Fibroblast of lung (primary cell): ENCODE results near the gene XIAP. TPM values are rescaled to one million over a fixed set of nuclear protein-coding genes. Genes with fewer than 3 reads are reported as not detected.

Source experiments
- DNase-seq, 2 donors: peaks; one replicate each; pipeline versions ENCODE4 v3.0.0 to v3.0.0-alpha.2; 2010; ENCODE audit warnings: low read depth in 2 of 2
- H2AFZ ChIP-seq: 2 replicates; pipeline ENCODE4 v1.5.1; 2012; ENCODE audit warnings: low read length, control low read depth, inconsistent platforms
- H3K27ac ChIP-seq: 2 replicates; pipeline ENCODE4 v1.5.1; 2011; ENCODE audit warnings: low read length, control low read depth; ENCODE audit not compliant: insufficient read depth
- H3K27me3 ChIP-seq: 2 replicates; pipeline ENCODE4 v1.5.1; 2011; ENCODE audit warnings: mild to moderate bottlenecking, low read length; ENCODE audit not compliant: control insufficient read depth, insufficient read depth
- H3K36me3 ChIP-seq: 2 replicates; pipeline ENCODE4 v1.5.1; 2011; ENCODE audit warnings: low read length; ENCODE audit not compliant: control insufficient read depth, insufficient read depth
- H3K4me1 ChIP-seq: 2 replicates; pipeline ENCODE4 v1.5.1; 2011; ENCODE audit warnings: low read length; ENCODE audit not compliant: control insufficient read depth, insufficient read depth; ENCODE audit errors: extremely low read depth
- H3K4me2 ChIP-seq: 2 replicates; pipeline ENCODE4 v1.5.1; 2011; ENCODE audit warnings: low read length, control low read depth; ENCODE audit not compliant: insufficient read depth; ENCODE audit errors: extremely low read depth
- H3K4me3 ChIP-seq, 4 experiments: fragments of 200-600 bp in 1 of 4; sonication (generic) in 1 of 4; replicated peaks in 1 of 4; 2 replicates each; pipeline ENCODE4 v1.5.1; 2011 to 2016; ENCODE audit warnings: low read length in 4 of 4, low read depth in 3 of 4, mild to moderate bottlenecking in 3 of 4, control low read depth in 2 of 4, inconsistent platforms in 1 of 4, mixed read lengths in 1 of 4; ENCODE audit not compliant: insufficient read depth in 1 of 4; ENCODE audit errors: control extremely low read depth in 1 of 4
- H3K79me2 ChIP-seq: 2 replicates; pipeline ENCODE4 v1.5.1; 2012; ENCODE audit warnings: mild to moderate bottlenecking, low read length, inconsistent platforms; ENCODE audit not compliant: control insufficient read depth, insufficient read depth
- H3K9ac ChIP-seq: 2 replicates; pipeline ENCODE4 v1.5.1; 2011; ENCODE audit warnings: mild to moderate bottlenecking, low read length, control low read depth; ENCODE audit not compliant: insufficient read depth
- H3K9me3 ChIP-seq: 2 replicates; pipeline ENCODE4 v1.5.1; 2012; ENCODE audit warnings: low read depth, low read length; ENCODE audit not compliant: control insufficient read depth, insufficient read depth
- H4K20me1 ChIP-seq: 2 replicates; pipeline ENCODE4 v1.5.1; 2011; ENCODE audit warnings: low read length; ENCODE audit not compliant: control insufficient read depth, insufficient read depth; ENCODE audit errors: extremely low read depth
- CTCF ChIP-seq, 2 donors: IDR thresholded peaks in 1 of 2; conservative IDR thresholded peaks in 1 of 2; 1 replicate in 1 of 2; 2 replicates in 1 of 2; pipeline ENCODE4 v1.5.1; 2011 to 2012; ENCODE audit warnings: low read length in 2 of 2, control low read depth in 1 of 2, inconsistent platforms in 1 of 2, low read depth in 1 of 2, mild to moderate bottlenecking in 1 of 2
- EZH2 ChIP-seq: IDR thresholded peaks from 2 replicates; pipeline ENCODE4 v1.5.1; 2012; ENCODE audit warnings: low read length, control low read depth, mild to moderate bottlenecking; ENCODE audit errors: missing control alignments
- polyA plus RNA-seq, 2 donors: library from polyadenylated mRNA; depleted of rRNA in 1 of 2; stranded (reverse) in 1 of 2; unstranded in 1 of 2; fragments of >200 nt; gene quantifications; 2 replicates each; pipeline ENCODE4 v1.2.1, GENCODE V29; 2011 to 2012; ENCODE audit warnings: missing spikeins in 1 of 2
- total RNA-seq: library from RNA; depleted of rRNA; stranded (reverse); fragments of >200 nt; gene quantifications from 2 replicates; pipeline ENCODE4 v1.2.1, GENCODE V29; 2014

XIAP gene
- total and polyA plus RNA-seq, 2 donors (not counting 1 experiment from before 2014, with no cell fraction given): 21.8 to 45.1 TPM

- H3K9ac ChIP-seq: no peak overlapping the region
- no peaks in the 10 kb centered on the region for H3K27me3 ChIP-seq
- no peaks in the 10 kb centered on the region for H4K20me1 ChIP-seq
- H3K4me3 ChIP-seq: no peak overlapping the region
- H3K36me3 ChIP-seq: peaks cover 1% of the 10 kb centered on the region
- H3K4me1 ChIP-seq: no peaks in the 10 kb centered on the region
- H2AFZ ChIP-seq: no peak overlapping the region
- no peaks in the 10 kb centered on the region for H3K9me3 ChIP-seq
- H3K79me2 ChIP-seq: no peaks in the 10 kb centered on the region
- DNase-seq: peak in 1 of 2 donors; percentile 20
- TF ChIP-seq CTCF (conservative IDR thresholded peaks at IDR 0.05 in 1 of 2, IDR thresholded peaks at IDR 0.05 in 1 of 2; ENCODE audit: low read depth in 1 of 2, low read length in 2 of 2): no peak
- TF ChIP-seq EZH2: no peak
- H3K4me2 ChIP-seq: no peak overlapping the region
- H3K27ac ChIP-seq: no peak overlapping the region
Observed at GRCh38 chrX:123905332-123905731, 45.5 kb downstream of the XIAP start.

GRCh38 chrX:123906557-123907316 is 46.9 kb downstream of the XIAP start:
- DNase-seq: peak in 1 of 2 donors; percentile 24
- TF ChIP-seq CTCF (conservative IDR thresholded peaks at IDR 0.05 in 1 of 2, IDR thresholded peaks at IDR 0.05 in 1 of 2; ENCODE audit: low read depth in 1 of 2, low read length in 2 of 2) (no peak), EZH2 (no peak)
- Histone ChIP-seq H2AFZ (no peak overlapping the region), H3K4me1 (no peaks in the 10 kb centered on the region), H3K27ac (no peak overlapping the region), H3K9ac (no peak overlapping the region), H4K20me1 (no peaks in the 10 kb centered on the region), H3K9me3 (no peaks in the 10 kb centered on the region), H3K27me3 (no peaks in the 10 kb centered on the region), H3K36me3 (peaks cover 1% of the 10 kb centered on the region), H3K79me2 (no peaks in the 10 kb centered on the region), H3K4me3 (no peak overlapping the region), H3K4me2 (no peak overlapping the region)

- no peak overlapping the region for H2AFZ ChIP-seq
- no peaks in the 10 kb centered on the region for H3K4me1 ChIP-seq
- H3K36me3 ChIP-seq: peaks cover 1% of the 10 kb centered on the region
- H3K9me3 ChIP-seq: no peaks in the 10 kb centered on the region
- no peak overlapping the region for H3K4me3 ChIP-seq
- no peak for TF ChIP-seq CTCF (conservative IDR thresholded peaks at IDR 0.05 in 1 of 2, IDR thresholded peaks at IDR 0.05 in 1 of 2; ENCODE audit: low read depth in 1 of 2, low read length in 2 of 2)
- no peak for TF ChIP-seq EZH2
- no peak overlapping the region for H3K9ac ChIP-seq
- H3K4me2 ChIP-seq: no peak overlapping the region
- DNase-seq: peak in 1 of 2 donors; percentile 74
- H4K20me1 ChIP-seq: no peaks in the 10 kb centered on the region
- H3K79me2 ChIP-seq: no peaks in the 10 kb centered on the region
- H3K27me3 ChIP-seq: no peaks in the 10 kb centered on the region
- H3K27ac ChIP-seq: no peak overlapping the region
Observed at GRCh38 chrX:123909523-123909922, 49.7 kb downstream of the XIAP start.
